Suppressor macrophage (primary cell): ENCODE data around the gene ANO9.
A peak's percentile ranks its signal among the peaks of the same experiment; 100 is the strongest.
"Not testable (repeated sequence)": the region's sequence is repeated elsewhere in the genome, so short reads cannot be mapped to it uniquely, and the experiment has no call there.

Experiments
- DNase-seq, 4 experiments: peaks; one replicate each; pipeline ENCODE4 v3.0.0-alpha.2; 2020 to 2022

ANO9 gene

DNA sequence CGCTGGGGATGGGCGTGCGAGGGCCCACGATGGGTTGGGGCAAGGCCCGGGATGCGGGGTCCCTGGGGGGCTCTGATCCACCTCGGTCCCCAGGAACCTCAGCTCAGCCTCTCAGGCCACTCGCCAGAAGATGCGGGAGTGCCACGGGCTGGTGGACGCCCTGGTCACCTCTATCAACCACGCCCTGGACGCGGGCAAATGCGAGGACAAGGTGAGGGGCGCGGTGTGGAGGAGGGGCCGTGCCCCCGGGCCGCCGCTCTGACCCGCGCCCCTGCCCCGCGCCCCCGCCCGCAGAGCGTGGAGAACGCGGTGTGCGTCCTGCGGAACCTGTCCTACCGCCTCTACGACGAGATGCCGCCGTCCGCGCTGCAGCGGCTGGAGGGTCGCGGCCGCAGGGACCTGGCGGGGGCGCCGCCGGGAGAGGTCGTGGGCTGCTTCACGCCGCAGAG, 41.5 kb downstream of the ANO9 start:
- DNase-seq, result no peak

GRCh38 chr11:399731-400211, 42.0 kb downstream of the ANO9 start:
- DNase-seq, result peak in 3 of 4 experiments; percentile 34 to 42 (median 36)

GRCh38 chr11:398826-399225, 43.0 kb downstream of the ANO9 start:
- peak; percentile 27 to 58 (median 46) for DNase-seq

DNA sequence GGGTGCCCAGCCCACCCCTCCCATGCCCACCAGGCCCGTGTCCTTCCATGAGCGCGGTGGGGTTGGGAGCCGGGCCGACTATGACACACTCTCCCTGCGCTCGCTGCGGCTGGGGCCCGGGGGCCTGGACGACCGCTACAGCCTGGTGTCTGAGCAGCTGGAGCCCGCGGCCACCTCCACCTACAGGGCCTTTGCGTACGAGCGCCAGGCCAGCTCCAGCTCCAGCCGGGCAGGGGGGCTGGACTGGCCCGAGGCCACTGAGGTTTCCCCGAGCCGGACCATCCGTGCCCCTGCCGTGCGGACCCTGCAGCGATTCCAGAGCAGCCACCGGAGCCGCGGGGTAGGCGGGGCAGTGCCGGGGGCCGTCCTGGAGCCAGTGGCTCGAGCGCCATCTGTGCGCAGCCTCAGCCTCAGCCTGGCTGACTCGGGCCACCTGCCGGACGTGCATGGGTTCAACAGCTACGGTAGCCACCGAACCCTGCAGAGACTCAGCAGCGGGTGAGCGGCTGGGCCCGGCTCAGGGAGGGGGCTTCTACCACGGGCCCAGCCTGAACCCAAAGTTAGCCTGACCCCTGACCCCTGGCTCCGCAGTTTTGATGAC, 44.8 kb downstream of the ANO9 start:
- DNase-seq, result peak; percentile 54 to 79 (median 65)

DNA sequence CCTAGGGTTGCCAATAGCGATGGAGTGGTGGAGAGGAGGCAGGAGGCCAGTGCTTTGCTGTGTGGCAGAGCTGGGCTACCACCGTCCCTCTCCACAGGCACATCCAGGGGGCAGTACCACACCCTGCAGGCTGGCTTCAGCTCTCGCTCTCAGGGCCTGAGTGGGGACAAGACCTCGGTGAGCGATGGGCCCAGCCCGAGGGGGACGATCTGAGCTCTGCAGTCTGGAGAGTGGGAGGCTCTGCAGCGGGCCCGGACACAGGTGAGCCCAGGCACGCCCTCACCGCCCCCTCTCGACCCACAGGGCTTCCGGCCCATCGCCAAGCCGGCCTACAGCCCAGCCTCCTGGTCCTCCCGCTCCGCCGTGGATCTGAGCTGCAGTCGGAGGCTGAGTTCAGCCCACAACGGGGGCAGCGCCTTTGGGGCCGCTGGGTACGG, 45.3 kb downstream of the ANO9 start:
- peak; percentile 32 to 48 (median 41) for DNase-seq

- no peak for DNase-seq
Observed at GRCh38 chr11:395866-396265, 45.9 kb downstream of the ANO9 start.

- no peak for DNase-seq
Observed at GRCh38 chr11:394858-395655, 46.8 kb downstream of the ANO9 start.

DNA sequence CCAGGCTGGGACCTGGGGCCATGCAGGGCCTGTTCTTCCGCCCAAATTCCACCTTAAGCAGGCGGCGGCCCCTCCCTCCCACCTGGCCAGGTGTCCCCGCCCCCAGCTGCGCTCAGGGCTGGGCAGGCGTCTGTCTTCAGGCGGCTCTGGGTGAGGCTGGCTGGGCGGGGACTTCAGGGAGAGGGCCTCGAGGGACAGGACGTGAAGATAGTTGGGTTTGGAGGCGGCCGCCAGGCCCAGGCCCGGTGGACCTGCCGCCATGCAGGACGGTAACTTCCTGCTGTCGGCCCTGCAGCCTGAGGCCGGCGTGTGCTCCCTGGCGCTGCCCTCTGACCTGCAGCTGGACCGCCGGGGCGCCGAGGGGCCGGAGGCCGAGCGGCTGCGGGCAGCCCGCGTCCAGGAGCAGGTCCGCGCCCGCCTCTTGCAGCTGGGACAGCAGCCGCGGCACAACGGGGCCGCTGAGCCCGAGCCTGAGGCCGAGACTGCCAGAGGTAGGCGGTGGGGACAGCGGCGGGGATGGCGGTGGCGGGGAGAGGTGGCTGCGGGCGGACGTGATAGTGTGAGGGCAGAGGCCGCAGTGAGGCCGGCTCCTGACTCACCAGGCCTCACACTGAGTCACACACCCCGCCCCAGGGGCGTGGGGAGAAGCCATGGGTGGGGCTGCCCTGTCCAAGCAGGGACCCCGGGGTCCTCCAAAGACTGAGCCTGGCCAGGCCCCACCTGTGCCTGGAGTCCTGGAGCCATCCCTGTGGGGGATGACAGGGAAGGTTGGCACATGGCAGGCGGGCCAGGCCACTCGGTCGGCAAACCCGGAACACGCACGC, 47.6 kb downstream of the ANO9 start, which contains the start of gene PKP3:
PKP3 (plus strand) TSS at position 176 of the 824 bp plus-strand sequence; CDS start at position 260, 84 bp downstream.
- no peak for DNase-seq

DNA sequence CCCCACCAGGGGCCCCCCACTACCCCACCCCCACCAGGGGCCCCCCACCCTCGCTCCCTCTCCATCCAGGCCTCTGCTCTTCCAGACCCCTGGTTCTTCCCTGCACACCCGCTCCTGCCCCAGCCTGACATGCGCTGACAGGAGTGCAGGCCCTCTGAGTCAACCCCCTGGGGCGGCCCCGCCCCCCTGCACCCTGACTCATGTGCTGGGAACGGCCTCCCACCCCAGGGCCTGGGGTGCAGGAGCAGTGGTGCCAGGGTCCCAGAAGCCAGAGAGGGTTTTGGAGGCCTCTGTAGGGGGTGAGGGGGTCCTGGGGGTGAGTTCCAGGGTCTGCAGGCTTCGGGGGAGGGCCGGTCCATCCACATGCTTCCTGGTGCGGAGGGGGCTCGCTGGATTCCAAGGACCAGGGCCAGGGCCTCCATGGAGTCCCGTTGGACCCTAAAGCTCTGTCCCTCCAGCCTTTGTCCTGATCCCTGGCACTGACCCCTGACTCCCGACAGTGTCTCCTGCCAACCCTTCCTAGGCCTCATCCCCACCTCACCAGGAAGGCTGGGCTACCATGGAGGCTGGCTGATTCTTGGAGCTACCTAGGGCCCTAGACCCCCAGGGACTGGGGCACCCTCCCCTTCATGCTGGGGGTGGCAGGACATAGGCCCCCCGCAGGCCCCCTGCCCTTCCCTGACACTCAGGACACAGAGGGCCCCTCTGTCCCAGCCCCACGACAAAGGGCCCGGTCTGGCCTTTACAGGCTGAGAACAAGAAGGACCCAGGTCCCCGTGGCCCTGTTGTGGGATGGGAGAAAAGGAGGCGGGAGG, 48.4 kb downstream of the ANO9 start:
- DNase-seq, result no peak

- no peak for DNase-seq
Observed at GRCh38 chr11:392102-392777, 49.6 kb downstream of the ANO9 start.

GRCh38 chr11:391117-392017, 50.4 kb downstream of the ANO9 start:
- no peak for DNase-seq

GRCh38 chr11:390175-390574, 51.6 kb downstream of the ANO9 start:
- no peak for DNase-seq

GRCh38 chr11:389369-389768, 52.4 kb downstream of the ANO9 start:
- not testable (repeated sequence) for DNase-seq

- DNase-seq, result no peak
Observed at GRCh38 chr11:387193-387793, 54.5 kb downstream of the ANO9 start.

GRCh38 chr11:386483-386882, 55.3 kb downstream of the ANO9 start:
- DNase-seq, result no peak

GRCh38 chr11:385594-386351, 56.0 kb downstream of the ANO9 start:
- no peak for DNase-seq

DNA sequence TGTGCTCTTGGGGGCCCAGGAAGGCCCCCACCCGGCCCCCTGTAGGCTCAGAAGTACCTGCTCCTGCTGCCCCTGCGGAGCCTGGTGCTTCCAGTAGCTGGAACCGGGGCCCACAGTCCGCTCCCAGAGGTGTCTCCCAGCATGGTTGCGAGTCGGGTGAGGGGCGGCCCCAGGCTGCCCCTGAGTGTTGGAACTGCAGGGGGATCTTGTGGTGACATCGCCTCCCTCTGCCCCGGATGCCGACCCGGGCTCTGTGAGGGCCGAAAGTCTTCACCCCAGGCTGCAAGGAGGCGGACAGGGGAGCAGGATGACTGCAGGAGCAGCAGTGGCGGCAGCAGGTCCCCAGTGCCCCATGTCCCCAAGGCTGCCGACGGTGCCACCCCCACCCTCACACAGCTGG, 57.3 kb downstream of the ANO9 start:
- DNase-seq, result no peak

DNA sequence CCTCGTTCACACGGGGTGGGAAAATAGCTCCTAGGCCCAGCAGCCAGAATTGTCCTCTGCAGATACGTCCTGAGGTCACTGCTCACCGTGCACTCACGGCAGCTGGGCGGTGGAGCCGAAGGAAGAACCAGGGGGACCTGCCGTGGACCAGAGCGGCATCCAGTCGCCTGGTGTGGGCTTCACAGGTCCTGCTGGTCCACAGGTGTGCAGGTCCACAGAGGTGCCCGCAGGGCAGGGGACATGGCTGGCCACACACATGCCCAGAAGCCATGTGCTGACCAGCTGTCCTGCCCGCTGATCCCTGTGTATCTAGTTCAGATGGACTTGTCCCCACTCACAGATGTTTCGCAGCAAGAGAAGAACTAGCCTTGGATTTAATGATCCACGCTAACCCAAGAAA, 58.4 kb downstream of the ANO9 start:
- no peak for DNase-seq

DNA sequence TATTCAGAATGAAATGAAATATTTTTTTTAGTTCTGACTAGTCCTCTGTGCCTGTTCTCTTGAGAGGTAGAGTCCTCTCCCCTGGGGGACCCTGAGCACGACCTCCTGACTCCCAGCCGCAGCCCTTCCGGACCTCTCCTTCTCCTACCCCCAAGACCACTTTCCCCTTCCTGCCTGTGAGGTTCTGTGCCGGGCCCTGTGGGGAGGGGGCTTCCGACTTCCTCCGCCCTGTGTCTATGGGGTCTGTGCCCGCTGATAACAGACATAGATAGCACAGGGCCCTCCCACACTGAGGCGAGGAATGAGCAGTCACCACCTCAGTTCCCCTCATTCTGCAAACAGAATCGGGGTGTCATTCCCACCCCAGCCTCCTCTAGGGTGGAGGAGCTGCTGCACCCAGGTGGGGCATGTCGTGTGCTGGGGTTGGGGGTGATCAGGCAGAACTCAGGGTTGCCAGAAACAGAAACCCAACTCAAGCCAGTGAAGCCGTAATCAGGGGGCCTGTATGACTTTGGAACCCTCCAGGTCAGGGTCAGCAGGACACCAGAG, 59.7 kb downstream of the ANO9 start:
- DNase-seq, result no peak
